ENCODE results near the gene HDLBP. TPM values are rescaled to one million over a fixed set of nuclear protein-coding genes. Genes with fewer than 3 reads are reported as not detected.

Gene HDLBP
- total RNA-seq, 2 experiments from 2014 or later, result 259 to 266 TPM

- Mint-ChIP-seq H3K36me3 (ENCODE audit: low read depth) (peaks cover 5% of the 10 kb centered on the region), H3K4me3 (peak overlapping the region; percentile 90), H3K4me1 (ENCODE audit: low read depth) (peaks cover 12% of the 10 kb centered on the region), H3K27me3 (peaks cover 3% of the 10 kb centered on the region), H3K9me3 (no peaks in the 10 kb centered on the region), H3K27ac (peak overlapping the region; percentile 80)
- TF ChIP-seq CTCF (IDR thresholded peaks at IDR 0.05), result no peak
- ChIA-PET CTCF (interaction anchor here (1.3 kb wide), 1 partner anchor 367 kb away, joined by 4 read pairs; no protein-coding TSS in a partner anchor), POLR2A (interaction anchor here (0.6 to 1.1 kb wide), 5 partner anchors 10 to 150 kb away, joined by 3 to 4 read pairs (median 3); partner anchors contain the start of genes HDLBP and SEPTIN2)
- ATAC-seq, result peak; percentile 64
- intact Hi-C loops (cut with micrococcal nuclease), result no loop called here
- peak; percentile 61 for DNase-seq
Measured at GRCh38 chr2:241218131-241219029, 97.1 kb downstream of the HDLBP start.

- ATAC-seq, result peak; percentile 42
- DNase-seq, result peak; percentile 51
- CTCF ChIA-PET, result interaction anchor here (0.7 kb wide), 1 partner anchor 10 kb away, joined by 3 read pairs; no protein-coding TSS in a partner anchor
- peak overlapping the region; percentile 52 for H3K27ac Mint-ChIP-seq
- H3K4me3 Mint-ChIP-seq, result peak overlapping the region; percentile 68
- peaks cover 3% of the 10 kb centered on the region for H3K27me3 Mint-ChIP-seq
- POLR2A ChIA-PET, result no interaction called here
- TF ChIP-seq CTCF (IDR thresholded peaks at IDR 0.05), result no peak
- intact Hi-C loops (cut with micrococcal nuclease), result no loop called here
- peaks cover 10% of the 10 kb centered on the region for H3K4me1 Mint-ChIP-seq (ENCODE audit: low read depth)
- no peaks in the 10 kb centered on the region for H3K9me3 Mint-ChIP-seq
- H3K36me3 Mint-ChIP-seq (ENCODE audit: low read depth), result peaks cover 5% of the 10 kb centered on the region
Measured at GRCh38 chr2:241217320-241218031, 98.0 kb downstream of the HDLBP start.

GRCh38 chr2:241216211-241216761 is 99.2 kb downstream of the HDLBP start:
- ChIA-PET CTCF (interaction anchor here (0.7 kb wide), 1 partner anchor 9 kb away, joined by 3 read pairs; no protein-coding TSS in a partner anchor), POLR2A (no interaction called here)
- DNase-seq, result no peak
- Mint-ChIP-seq H3K27me3 (peaks cover 3% of the 10 kb centered on the region), H3K4me1 (ENCODE audit: low read depth) (peaks cover 10% of the 10 kb centered on the region), H3K4me3 (peak overlapping the region; percentile 32), H3K36me3 (ENCODE audit: low read depth) (peaks cover 5% of the 10 kb centered on the region), H3K27ac (no peak overlapping the region), H3K9me3 (no peaks in the 10 kb centered on the region)
- no peak for ATAC-seq
- TF ChIP-seq CTCF (IDR thresholded peaks at IDR 0.05), result no peak
- intact Hi-C loops (cut with micrococcal nuclease), result no loop called here

- TF ChIP-seq CTCF (IDR thresholded peaks at IDR 0.05), result no peak
- ChIA-PET CTCF (no interaction called here), POLR2A (no interaction called here)
- no peaks in the 10 kb centered on the region for H3K9me3 Mint-ChIP-seq
- no peak overlapping the region for H3K27ac Mint-ChIP-seq
- intact Hi-C loops (cut with micrococcal nuclease), result no loop called here
- peaks cover 5% of the 10 kb centered on the region for H3K36me3 Mint-ChIP-seq (ENCODE audit: low read depth)
- ATAC-seq (no peak), DNase-seq (no peak)
- H3K4me1 Mint-ChIP-seq (ENCODE audit: low read depth), result peaks cover 10% of the 10 kb centered on the region
- no peak overlapping the region for H3K4me3 Mint-ChIP-seq
- H3K27me3 Mint-ChIP-seq, result peaks cover 3% of the 10 kb centered on the region
Measured at GRCh38 chr2:241215421-241215820, 100.1 kb downstream of the HDLBP start.

All from activated CD8-positive, alpha-beta T cell treated with anti-CD3 and anti-CD28 coated beads for 36 hours (primary cell).